Keratinocyte (primary cell): ENCODE measurements around the gene RHD. TPM values are rescaled to one million over a fixed set of nuclear protein-coding genes. Genes with fewer than 3 reads are reported as not detected.
"Not testable (repeated sequence)": the region's sequence is repeated elsewhere in the genome, so short reads cannot be mapped to it uniquely, and the experiment has no call there.

Experiments used
- DNase-seq: peaks from one replicate; pipeline ENCODE4 v3.0.0-alpha.2; 2011; ENCODE audit warnings: low read depth, missing footprints, low spot score
- FAIRE-seq: peaks from 2 replicates; lab custom pipeline; 2011; peaks lifted over from hg19 to GRCh38; lab: Jason Lieb, UNC
- H2AFZ ChIP-seq: 2 replicates; pipeline ENCODE4 v1.6.0; 2012; ENCODE audit warnings: low read length, control low read depth, inconsistent platforms; ENCODE audit not compliant: control insufficient read depth
- H3K27ac ChIP-seq: 2 replicates; pipeline ENCODE4 v1.5.1; 2011; ENCODE audit warnings: low read length; ENCODE audit not compliant: control insufficient read depth, insufficient read depth
- H3K27me3 ChIP-seq: 3 replicates; pipeline ENCODE4 v1.6.0; 2011; ENCODE audit warnings: low read length; ENCODE audit not compliant: control insufficient read depth, insufficient read depth; ENCODE audit errors: extremely low read depth
- H3K36me3 ChIP-seq, 2 experiments: 2 replicates in 1 of 2; 3 replicates in 1 of 2; pipeline ENCODE4 v1.5.1; 2011; ENCODE audit warnings: low read length in 2 of 2, mild to moderate bottlenecking in 1 of 2; ENCODE audit not compliant: control insufficient read depth in 2 of 2, insufficient read depth in 2 of 2; ENCODE audit errors: extremely low read depth in 1 of 2
- H3K4me1 ChIP-seq: 3 replicates; pipeline ENCODE4 v1.5.1; 2011; ENCODE audit warnings: low read length; ENCODE audit not compliant: control insufficient read depth, insufficient read depth; ENCODE audit errors: extremely low read depth
- H3K4me2 ChIP-seq: 3 replicates; pipeline ENCODE4 v1.6.0; 2011; ENCODE audit warnings: low read depth, low read length; ENCODE audit not compliant: control insufficient read depth, insufficient read depth; ENCODE audit errors: extremely low read depth
- H3K4me3 ChIP-seq, 3 experiments: fragments of 200-600 bp in 1 of 3; sonication (generic) in 1 of 3; 2 replicates in 2 of 3; 3 replicates in 1 of 3; pipeline ENCODE4 v1.5.1; 2011 to 2016; ENCODE audit warnings: low read length in 3 of 3, mild to moderate bottlenecking in 3 of 3, control low read depth in 2 of 3, inconsistent platforms in 1 of 3, low read depth in 1 of 3, mixed read lengths in 1 of 3, mixed run types in 1 of 3, moderate library complexity in 1 of 3; ENCODE audit not compliant: control insufficient read depth in 2 of 3, insufficient read depth in 2 of 3; ENCODE audit errors: extremely low read depth in 1 of 3
- H3K79me2 ChIP-seq: 2 replicates; pipeline ENCODE4 v1.6.0; 2012; ENCODE audit warnings: low read length; ENCODE audit not compliant: control insufficient read depth, insufficient read depth
- H3K9ac ChIP-seq: 3 replicates; pipeline ENCODE4 v1.6.0; 2011; ENCODE audit warnings: low read length; ENCODE audit not compliant: control insufficient read depth, insufficient read depth; ENCODE audit errors: extremely low read depth
- H3K9me1 ChIP-seq: 3 replicates; pipeline ENCODE4 v1.6.0; 2011; ENCODE audit warnings: low read length; ENCODE audit not compliant: control insufficient read depth, insufficient read depth; ENCODE audit errors: extremely low read depth
- H3K9me3 ChIP-seq: 2 replicates; pipeline ENCODE4 v1.5.1; 2012; ENCODE audit warnings: low read depth, low read length; ENCODE audit not compliant: control insufficient read depth
- H4K20me1 ChIP-seq: 3 replicates; pipeline ENCODE4 v1.6.0; 2011; ENCODE audit warnings: low read length; ENCODE audit not compliant: control insufficient read depth, insufficient read depth; ENCODE audit errors: extremely low read depth
- CTCF ChIP-seq, 3 experiments: IDR thresholded peaks in 1 of 3; conservative IDR thresholded peaks in 1 of 3; optimal IDR thresholded peaks in 1 of 3; 2 replicates in 2 of 3; 3 replicates in 1 of 3; pipeline versions ENCODE3 to v1.5.1; 2011; ENCODE audit warnings: low read length in 3 of 3, mild to moderate bottlenecking in 3 of 3, moderate library complexity in 2 of 3, control low read depth in 1 of 3, inconsistent platforms in 1 of 3; ENCODE audit not compliant: insufficient read depth in 2 of 3; ENCODE audit errors: extremely low read depth in 1 of 3
- dilution Hi-C: fragments of 300-500 bp; cut with MboI; formaldehyde crosslinking; loops from one replicate; pipeline ENCODE4 v1.7.0; 2020; ENCODE audit warnings: low sequenced_read_pairs; ENCODE audit not compliant: extremely low pct_ligation_motif_present
- polyA plus RNA-seq, 5 experiments: library from polyadenylated mRNA; depleted of rRNA in 3 of 5; stranded (reverse) in 3 of 5; stranded (forward) in 1 of 5; unstranded in 1 of 5; fragments of >200 nt; gene quantifications; 1 replicate in 1 of 5; 2 replicates in 3 of 5; 3 replicates in 1 of 5; pipeline versions ENCODE4 v1.2.1 to v1.2.3, GENCODE V29; 2011 to 2012; ENCODE audit warnings: missing spikeins in 2 of 5, low read depth in 1 of 5, low replicate concordance in 1 of 5

Gene RHD
- polyA plus RNA-seq, 1 donor (not counting 4 experiments of a cell fraction or from before 2014, with no cell fraction given) = not detected

GRCh38 chr1:25336922-25337354 is 64.6 kb downstream of the RHD start:
- H3K4me1 ChIP-seq, H3K9me1 ChIP-seq, H3K27me3 ChIP-seq, H3K9me3 ChIP-seq, dilution Hi-C loops, DNase-seq, H3K36me3 ChIP-seq, H4K20me1 ChIP-seq: not testable (repeated sequence)
- peak overlapping the region; percentile 56 for H3K27ac ChIP-seq
- H2AFZ ChIP-seq = peak overlapping the region; percentile 70
- TF ChIP-seq CTCF (optimal IDR thresholded peaks at IDR 0.05 in 1 of 3, IDR thresholded peaks at IDR 0.05 in 1 of 3, conservative IDR thresholded peaks at IDR 0.05 in 1 of 3; ENCODE audit: extremely low read depth in 1 of 3, insufficient read depth in 2 of 3, low read length in 3 of 3) = peak in 1 of 3 experiments; percentile 19
- peaks cover 37% of the 10 kb centered on the region for H3K79me2 ChIP-seq
- H3K4me2 ChIP-seq = peak overlapping the region; percentile 88
- H3K9ac ChIP-seq = peak overlapping the region; percentile 69
- H3K4me3 ChIP-seq = peak overlapping the region; percentile 56 to 82 (median 68)
- peak; percentile 17 for FAIRE-seq

GRCh38 chr1:25337483-25338187 is 65.3 kb downstream of the RHD start:
- H3K9me1 ChIP-seq, FAIRE-seq, dilution Hi-C loops, H3K4me1 ChIP-seq, DNase-seq, H3K4me2 ChIP-seq, H3K9me3 ChIP-seq, H3K36me3 ChIP-seq, H3K27me3 ChIP-seq, H4K20me1 ChIP-seq: not testable (repeated sequence)
- Histone ChIP-seq H3K79me2 (peaks cover 43% of the 10 kb centered on the region), H2AFZ (peak overlapping the region; percentile 70), H3K27ac (peak overlapping the region; percentile 91), H3K9ac (peak overlapping the region; percentile 96), H3K4me3 (peak overlapping the region; percentile 44 to 99 (median 89))
